M059J (cell line): Measurements from ENCODE around the gene STON2. TPM values are rescaled to one million over a fixed set of nuclear protein-coding genes. Genes with fewer than 3 reads are reported as not detected.

ENCODE experiments used
- DNase-seq: peaks from one replicate; pipeline ENCODE4 v3.0.0-alpha.2; 2012; ENCODE audit warnings: low read depth
- total RNA-seq: library from RNA; depleted of rRNA; stranded (reverse); fragments of >200 nt; shearing (Covaris generic); gene quantifications from 2 replicates; pipeline ENCODE4 v1.2.3, GENCODE V29; 2014

STON2 gene
- total RNA-seq, 1 experiment from 2014 or later, result 1.3 TPM

GRCh38 chr14:81418057-81418790 lies 18.1 kb upstream of the STON2 start:
- DNase-seq, result no peak

GRCh38 chr14:81416981-81417380 lies 16.9 kb upstream of the STON2 start:
- DNase-seq, result no peak

GRCh38 chr14:81416194-81416952 lies 16.2 kb upstream of the STON2 start:
- DNase-seq, result no peak

- DNase-seq, result no peak
Observed at GRCh38 chr14:81415781-81416180, 15.7 kb upstream of the STON2 start.

GRCh38 chr14:81414123-81414522 lies 14.0 kb upstream of the STON2 start:
- DNase-seq, result no peak

- no peak for DNase-seq
Observed at GRCh38 chr14:81412779-81413178, 12.7 kb upstream of the STON2 start.

- no peak for DNase-seq
Observed at GRCh38 chr14:81408595-81408994, 8.5 kb upstream of the STON2 start.

- DNase-seq, result peak; percentile 64
Observed at GRCh38 chr14:81406863-81407262, 6.7 kb upstream of the STON2 start.

GRCh38 chr14:81402123-81402495 lies 2.0 kb upstream of the STON2 start:
- DNase-seq, result peak; percentile 47

- DNase-seq, result peak; percentile 90
Observed at GRCh38 chr14:81401420-81402122, 1.4 kb upstream of the STON2 start.

GRCh38 chr14:81400852-81401251 lies 728 bp upstream of the STON2 start:
- peak; percentile 97 for DNase-seq

GRCh38 chr14:81398196-81398891 lies 1.8 kb downstream of the STON2 start:
- DNase-seq, result no peak

- no peak for DNase-seq
Observed at GRCh38 chr14:81396113-81396512, 4.0 kb downstream of the STON2 start.

- no peak for DNase-seq
Observed at GRCh38 chr14:81394739-81395138, 5.4 kb downstream of the STON2 start.

GRCh38 chr14:81392976-81393643 lies 7.0 kb downstream of the STON2 start:
- DNase-seq, result no peak

- DNase-seq, result no peak
Observed at GRCh38 chr14:81392052-81392451, 8.1 kb downstream of the STON2 start.

GRCh38 chr14:81390696-81391095 lies 9.4 kb downstream of the STON2 start:
- no peak for DNase-seq

GRCh38 chr14:81388336-81388735 lies 11.8 kb downstream of the STON2 start:
- DNase-seq, result no peak

- DNase-seq, result no peak
Observed at GRCh38 chr14:81386290-81386745, 13.8 kb downstream of the STON2 start.

GRCh38 chr14:81385886-81386285 lies 14.2 kb downstream of the STON2 start:
- no peak for DNase-seq

GRCh38 chr14:81385419-81385818 lies 14.7 kb downstream of the STON2 start:
- DNase-seq, result no peak
